GM23338 (cell line): Measurements from ENCODE around the gene PDXK. TPM values are rescaled to one million over a fixed set of nuclear protein-coding genes. Genes with fewer than 3 reads are reported as not detected.

Source experiments
- ATAC-seq: fragments of 200-7000 bp; cut with Tn5 transposase; 3 replicates; pipeline ENCODE4 v1.9.1; 2020
- DNase-seq: peaks from one replicate; pipeline ENCODE4 v3.0.0-alpha.2; 2015; ENCODE audit warnings: low spot score
- H2AFZ ChIP-seq: fragments of 200-600 bp; sonication (generic); 2 replicates; pipeline ENCODE4 v1.8.0; 2016; ENCODE audit warnings: antibody characterized with exemption, mild to moderate bottlenecking, moderate library complexity
- H3F3A ChIP-seq: fragments of 200-600 bp; sonication (generic); replicated peaks from 2 replicates; pipeline ENCODE4 v1.8.0; 2017; ENCODE audit warnings: antibody characterized with exemption, mixed run types, low read depth
- H3K27ac ChIP-seq: fragments of 200-600 bp; sonication (generic); 2 replicates; pipeline ENCODE4 v1.6.1; 2016; ENCODE audit warnings: low read depth
- H3K27me3 ChIP-seq: fragments of 200-600 bp; sonication (generic); 2 replicates; pipeline ENCODE4 v1.8.0; 2016; ENCODE audit warnings: mild to moderate bottlenecking, mixed run types, moderate library complexity; ENCODE audit not compliant: insufficient read depth
- H3K36me3 ChIP-seq: fragments of 200-600 bp; sonication (generic); 2 replicates; pipeline ENCODE4 v1.8.0; 2016; ENCODE audit warnings: mild to moderate bottlenecking; ENCODE audit not compliant: insufficient read depth
- H3K4me1 ChIP-seq: fragments of 200-600 bp; sonication (generic); 2 replicates; pipeline ENCODE4 v1.8.0; 2016; ENCODE audit warnings: mild to moderate bottlenecking, moderate library complexity; ENCODE audit not compliant: insufficient read depth
- H3K4me2 ChIP-seq: fragments of 200-600 bp; sonication (generic); 2 replicates; pipeline ENCODE4 v1.7.1; 2017; ENCODE audit warnings: mixed run types
- H3K4me3 ChIP-seq: fragments of 200-600 bp; sonication (generic); 2 replicates; pipeline ENCODE4 v1.6.1; 2016; ENCODE audit warnings: mixed run types
- H3K79me2 ChIP-seq: fragments of 200-600 bp; sonication (generic); replicated peaks from 2 replicates; pipeline ENCODE4 v1.8.0; 2017; ENCODE audit warnings: mild to moderate bottlenecking; ENCODE audit not compliant: insufficient read depth
- H3K9me2 ChIP-seq: fragments of 200-600 bp; sonication (generic); 2 replicates; pipeline ENCODE4 v1.8.0; 2017; ENCODE audit not compliant: insufficient read depth
- H4K20me1 ChIP-seq: fragments of 200-600 bp; sonication (generic); replicated peaks from 2 replicates; pipeline ENCODE4 v1.8.0; 2017; ENCODE audit warnings: mild to moderate bottlenecking; ENCODE audit not compliant: insufficient read depth
- H3K27ac Mint-ChIP-seq: 2 replicates; pipeline ENCODE4 v1.8.0; 2020; ENCODE audit warnings: inconsistent platforms, mild to moderate bottlenecking, moderate library complexity, mixed read lengths
- H3K27me3 Mint-ChIP-seq: 3 replicates; pipeline ENCODE4 v1.8.0; 2022; ENCODE audit warnings: low read depth, mild to moderate bottlenecking, moderate library complexity, mixed read lengths, inconsistent platforms; ENCODE audit not compliant: insufficient read depth, poor library complexity
- H3K36me3 Mint-ChIP-seq: 3 replicates; pipeline ENCODE4 v1.8.0; 2021; ENCODE audit warnings: low read depth, mild to moderate bottlenecking, inconsistent platforms, moderate library complexity, mixed read lengths
- H3K4me1 Mint-ChIP-seq: 3 replicates; pipeline ENCODE4 v1.8.0; 2020; ENCODE audit warnings: mild to moderate bottlenecking, inconsistent platforms, mixed read lengths
- H3K4me3 Mint-ChIP-seq: 3 replicates; pipeline ENCODE4 v1.8.0; 2021; ENCODE audit warnings: moderate library complexity, mild to moderate bottlenecking, inconsistent platforms, mixed read lengths
- H3K9me3 Mint-ChIP-seq: 3 replicates; pipeline ENCODE4 v1.8.0; 2020; ENCODE audit warnings: moderate library complexity, mild to moderate bottlenecking, inconsistent platforms, mixed read lengths
- CREB1 ChIP-seq: fragments of 250-450 bp; sonication (Bioruptor Pico); IDR thresholded peaks from 2 replicates; pipeline ENCODE4 v1.5.0; 2020; ENCODE audit warnings: low read depth, mild to moderate bottlenecking, moderate library complexity
- ETS1 ChIP-seq: IDR thresholded peaks from 2 replicates; pipeline ENCODE4 v1.6.1; 2016; ENCODE audit warnings: antibody characterized with exemption
- EZH2 ChIP-seq: fragments of 200-600 bp; sonication (generic); IDR thresholded peaks from one replicate; pipeline ENCODE4 v1.8.0; 2017; ENCODE audit warnings: antibody characterized with exemption, mild to moderate bottlenecking, low read depth; ENCODE audit not compliant: unreplicated experiment
- EZH2phosphoT487 ChIP-seq: fragments of 200-600 bp; sonication (generic); IDR thresholded peaks from one replicate; pipeline ENCODE4 v1.8.1; 2018; ENCODE audit warnings: antibody characterized with exemption; ENCODE audit not compliant: unreplicated experiment
- ZNF114 ChIP-seq: fragments of 250-450 bp; sonication (Bioruptor Pico); IDR thresholded peaks from 2 replicates; pipeline ENCODE4 v1.5.0; 2020; ENCODE audit warnings: mild to moderate bottlenecking, moderate library complexity
- ZNF331 ChIP-seq: fragments of 250-450 bp; sonication (Bioruptor Pico); IDR thresholded peaks from 2 replicates; pipeline ENCODE4 v1.5.0; 2020; ENCODE audit warnings: low read depth, mild to moderate bottlenecking, moderate library complexity
- ZNF462 ChIP-seq: fragments of 250-450 bp; sonication (Bioruptor Pico); IDR thresholded peaks from 2 replicates; pipeline ENCODE4 v1.5.0; 2020; ENCODE audit warnings: mild to moderate bottlenecking, moderate library complexity
- polyA plus RNA-seq: library from polyadenylated mRNA; unstranded; fragments of >200 nt; fragmentation: Nextera tagmentation; extraction: Ambion mirVana; gene quantifications from 2 replicates; pipeline ENCODE4 v1.2.1, GENCODE V29; 2016
- total RNA-seq: library from RNA; depleted of rRNA; stranded (reverse); fragments of >200 nt; shearing (Covaris generic); gene quantifications from 2 replicates; pipeline ENCODE4 v1.2.3, GENCODE V29; 2014
- TF ChIP-seq, protein P1 (sequence below), 2 experiments: fragments of 200-600 bp in 1 of 2; sonication (generic) in 1 of 2; conservative IDR thresholded peaks; 2 replicates each; pipeline versions ENCODE4 v1.5.1 to v1.6.1; 2016 to 2017; ENCODE audit warnings: antibody characterized with exemption in 2 of 2, low read depth in 2 of 2, mild to moderate bottlenecking in 2 of 2, moderate library complexity in 1 of 2

The PDXK gene
- total and polyA plus RNA-seq, 2 experiments from 2014 or later = 53.2 to 66.3 TPM

DNA sequence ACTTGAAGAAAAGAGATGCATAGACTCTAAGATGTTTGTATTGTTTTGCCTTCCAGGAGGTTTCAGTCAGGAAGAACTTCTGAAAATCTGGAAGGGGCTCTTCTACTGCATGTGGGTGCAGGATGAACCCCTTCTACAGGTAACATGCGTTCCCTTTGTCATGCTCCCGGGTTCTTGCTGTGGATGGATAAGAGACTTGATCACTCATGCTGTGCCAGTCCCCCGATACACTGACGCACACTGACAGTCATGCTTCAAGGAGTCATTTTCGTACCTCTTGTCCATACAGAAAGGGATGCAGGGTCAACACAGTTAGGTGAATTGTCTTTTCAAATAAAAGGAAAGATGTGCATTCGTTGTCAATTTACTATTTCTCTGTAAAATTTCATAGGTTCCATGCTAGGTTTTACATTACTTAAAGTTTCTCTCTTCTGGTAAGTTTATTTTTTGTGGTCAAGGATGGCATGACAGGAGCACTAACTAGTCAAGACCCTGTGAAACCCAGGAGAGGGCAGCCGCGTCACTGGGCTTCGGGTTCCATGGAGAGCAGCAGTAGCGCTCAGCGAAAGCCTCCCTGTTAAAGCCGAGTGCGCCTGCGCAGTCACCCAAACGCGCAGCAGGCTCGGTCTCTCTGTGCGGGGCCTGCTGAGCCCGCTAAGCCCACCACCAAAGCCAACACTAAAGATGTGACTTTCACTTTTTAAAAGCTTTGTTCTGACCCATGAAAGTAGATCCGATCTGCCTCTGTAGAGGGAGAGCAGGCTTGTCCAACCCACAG is 48.9 kb upstream of the PDXK start (continued):
- TF ChIP-seq ZNF462 (CRISPR knock-in tag) (no peak), EZH2 (no peak)

- H3K79me2 ChIP-seq = peaks cover 81% of the 10 kb centered on the region
- Mint-ChIP-seq H3K27me3 (peaks cover 7% of the 10 kb centered on the region), H3K4me3 (no peak overlapping the region), H3K9me3 (no peaks in the 10 kb centered on the region), H3K27ac (no peak overlapping the region), H3K36me3 (peaks cover 80% of the 10 kb centered on the region), H3K4me1 (peaks cover 12% of the 10 kb centered on the region)
- peaks cover 14% of the 10 kb centered on the region for H3F3A ChIP-seq
- H3K4me2 ChIP-seq = no peak overlapping the region
- no peak overlapping the region for H3K27ac ChIP-seq
- peaks cover 45% of the 10 kb centered on the region for H4K20me1 ChIP-seq
- H3K9me2 ChIP-seq = no peaks in the 10 kb centered on the region
- no peak overlapping the region for H2AFZ ChIP-seq
- H3K36me3 ChIP-seq = peaks cover 49% of the 10 kb centered on the region
- H3K27me3 ChIP-seq = no peaks in the 10 kb centered on the region
- TF ChIP-seq, protein P1, sequence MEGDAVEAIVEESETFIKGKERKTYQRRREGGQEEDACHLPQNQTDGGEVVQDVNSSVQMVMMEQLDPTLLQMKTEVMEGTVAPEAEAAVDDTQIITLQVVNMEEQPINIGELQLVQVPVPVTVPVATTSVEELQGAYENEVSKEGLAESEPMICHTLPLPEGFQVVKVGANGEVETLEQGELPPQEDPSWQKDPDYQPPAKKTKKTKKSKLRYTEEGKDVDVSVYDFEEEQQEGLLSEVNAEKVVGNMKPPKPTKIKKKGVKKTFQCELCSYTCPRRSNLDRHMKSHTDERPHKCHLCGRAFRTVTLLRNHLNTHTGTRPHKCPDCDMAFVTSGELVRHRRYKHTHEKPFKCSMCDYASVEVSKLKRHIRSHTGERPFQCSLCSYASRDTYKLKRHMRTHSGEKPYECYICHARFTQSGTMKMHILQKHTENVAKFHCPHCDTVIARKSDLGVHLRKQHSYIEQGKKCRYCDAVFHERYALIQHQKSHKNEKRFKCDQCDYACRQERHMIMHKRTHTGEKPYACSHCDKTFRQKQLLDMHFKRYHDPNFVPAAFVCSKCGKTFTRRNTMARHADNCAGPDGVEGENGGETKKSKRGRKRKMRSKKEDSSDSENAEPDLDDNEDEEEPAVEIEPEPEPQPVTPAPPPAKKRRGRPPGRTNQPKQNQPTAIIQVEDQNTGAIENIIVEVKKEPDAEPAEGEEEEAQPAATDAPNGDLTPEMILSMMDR (conservative IDR thresholded peaks at IDR 0.05; ENCODE audit: low read depth in 2 of 2) = no peak
- TF ChIP-seq ZNF114 (CRISPR knock-in tag) = no peak
- no peak for TF ChIP-seq ZNF331 (CRISPR knock-in tag)
- TF ChIP-seq ETS1 = no peak
- no peak for TF ChIP-seq CREB1
- TF ChIP-seq EZH2 = no peak
- no peak for TF ChIP-seq EZH2phosphoT487
- no peak for ATAC-seq
- H3K4me3 ChIP-seq = no peak overlapping the region
- H3K4me1 ChIP-seq = 0 out of 2 replicates have a peak, but pooled peaks cover 5% of the 10 kb centered on the region
- no peak for DNase-seq
These were observed 43.1 kb upstream of the PDXK start for GRCh38 chr21:43675871-43676270.
